HepG2 (cell line): ENCODE measurements around the gene CD24. TPM values are rescaled to one million over a fixed set of nuclear protein-coding genes. Genes with fewer than 3 reads are reported as not detected.

Experiments
- CERS6 ChIP-seq: sonication (generic); formaldehyde crosslinking; IDR thresholded peaks from 2 replicates; pipeline ENCODE4 v1.5.0; 2020; ENCODE audit warnings: missing genetic modification reagents
- MBNL3 ChIP-seq: fragments of 250-450 bp; sonication (Bioruptor Pico); conservative IDR thresholded peaks from 2 replicates; pipeline ENCODE4 v1.8.0; 2022; ENCODE audit warnings: mild to moderate bottlenecking, inconsistent platforms
- RBFOX2 ChIP-seq: fragments of 200-400 bp; formaldehyde crosslinking; IDR thresholded peaks from 2 replicates; pipeline ENCODE4 v1.6.1; 2017; ENCODE audit warnings: low read depth, mild to moderate bottlenecking, low read length
- REST ChIP-seq, 2 experiments: IDR thresholded peaks; 2 replicates each; pipeline ENCODE4 v1.6.1; 2011 to 2012; ENCODE audit warnings: low read length in 2 of 2, borderline replicate concordance in 1 of 2, low read depth in 1 of 2, mild to moderate bottlenecking in 1 of 2, moderate library complexity in 1 of 2
- ZBTB33 ChIP-seq: sonication (generic); formaldehyde crosslinking; IDR thresholded peaks from 2 replicates; pipeline ENCODE4 v1.4.0; 2020; ENCODE audit warnings: missing genetic modification reagents
- ZNF10 ChIP-seq: sonication (generic); formaldehyde crosslinking; IDR thresholded peaks from 2 replicates; pipeline ENCODE4 v1.4.0; 2020; ENCODE audit warnings: mild to moderate bottlenecking, low read depth, missing genetic modification reagents, borderline replicate concordance
- ZNF121 ChIP-seq: sonication (generic); formaldehyde crosslinking; IDR thresholded peaks from 2 replicates; pipeline ENCODE4 v1.5.0; 2020; ENCODE audit warnings: mild to moderate bottlenecking, missing genetic modification reagents
- ZNF17 ChIP-seq: sonication (generic); formaldehyde crosslinking; IDR thresholded peaks from 2 replicates; pipeline ENCODE4 v1.5.0; 2020; ENCODE audit warnings: mild to moderate bottlenecking, missing genetic modification reagents
- ZNF256 ChIP-seq: sonication (generic); formaldehyde crosslinking; conservative IDR thresholded peaks from 2 replicates; pipeline ENCODE4 v1.4.0; 2020; ENCODE audit warnings: missing genetic modification reagents
- ZNF318 ChIP-seq: sonication (generic); formaldehyde crosslinking; IDR thresholded peaks from 2 replicates; pipeline ENCODE4 v1.4.0; 2020; ENCODE audit warnings: mild to moderate bottlenecking, missing genetic modification reagents
- ZNF441 ChIP-seq: sonication (generic); formaldehyde crosslinking; IDR thresholded peaks from 2 replicates; pipeline ENCODE4 v1.7.0; 2021; ENCODE audit warnings: missing genetic modification reagents, borderline replicate concordance
- ZNF484 ChIP-seq: sonication (generic); formaldehyde crosslinking; IDR thresholded peaks from 2 replicates; pipeline ENCODE4 v1.5.1; 2020; ENCODE audit warnings: mild to moderate bottlenecking, low read depth, missing genetic modification reagents, borderline replicate concordance
- ZNF543 ChIP-seq: sonication (generic); formaldehyde crosslinking; IDR thresholded peaks from 2 replicates; pipeline ENCODE4 v1.4.0; 2020; ENCODE audit warnings: mild to moderate bottlenecking, missing genetic modification reagents
- ZNF672 ChIP-seq: sonication (generic); formaldehyde crosslinking; IDR thresholded peaks from 2 replicates; pipeline ENCODE4 v1.8.1; 2022; ENCODE audit warnings: missing genetic modification reagents
- ZNF761 ChIP-seq: sonication (generic); formaldehyde crosslinking; conservative IDR thresholded peaks from 2 replicates; pipeline ENCODE4 v1.4.0; 2020; ENCODE audit warnings: mild to moderate bottlenecking, missing genetic modification reagents
- polyA plus RNA-seq, 8 experiments: library from polyadenylated mRNA; depleted of rRNA in 3 of 8; stranded (reverse) in 7 of 8; unstranded in 1 of 8; fragments of >200 nt; fragmentation: Illumina TruSeq in 4 of 8; extraction: Trizol in 4 of 8; gene quantifications; 2 replicates each; pipeline versions ENCODE4 v1.2.1 to v1.2.3, GENCODE V29; 2011 to 2016; ENCODE audit warnings: low read depth in 4 of 8, missing spikeins in 1 of 8, mixed read lengths in 1 of 8; ENCODE audit not compliant: insufficient read depth in 1 of 8
- total RNA-seq, 5 experiments: library from RNA; depleted of rRNA; stranded (reverse); fragments of >200 nt; fragmentation: Illumina TruSeq; extraction: Trizol; gene quantifications; 2 replicates each; pipeline ENCODE4 v1.2.3, GENCODE V29; 2016; ENCODE audit warnings: low read depth in 1 of 5

The CD24 gene
- total and polyA plus RNA-seq, 2 of the 13 experiments (the other 11 are each of a cell fraction or from before 2014, with no cell fraction given), result 11.3 to 30.5 TPM

- no peak for TF ChIP-seq ZBTB33 (CRISPR knock-in tag)
- TF ChIP-seq ZNF121 (CRISPR knock-in tag), result peak; percentile 93
- no peak for TF ChIP-seq ZNF761 (CRISPR knock-in tag)
- TF ChIP-seq ZNF318, result no peak
- TF ChIP-seq ZNF672 (CRISPR knock-in tag), result no peak
- TF ChIP-seq ZNF10 (CRISPR knock-in tag), result no peak
- no peak for TF ChIP-seq CERS6 (CRISPR knock-in tag)
- no peak for TF ChIP-seq ZNF17
- TF ChIP-seq MBNL3, result no peak
- TF ChIP-seq ZNF256 (CRISPR knock-in tag), result no peak
- no peak for TF ChIP-seq RBFOX2
- TF ChIP-seq ZNF543 (CRISPR knock-in tag), result no peak
- TF ChIP-seq ZNF484 (CRISPR knock-in tag), result no peak
- TF ChIP-seq REST (IDR thresholded peaks at IDR 0.05; ENCODE audit: borderline replicate concordance in 1 of 2, low read depth in 1 of 2, low read length in 2 of 2), result no peak
- peak; percentile 27; the same call in 1 of the 2 replicates for TF ChIP-seq ZNF441 (CRISPR knock-in tag)
These were observed 21.1 kb upstream of the CD24 start (continued) for GRCh38 chr6:106995640-106996039.
